MV-4-11 (cell line): Measurements from ENCODE around the gene JPH4.

Experiments used
- DNase-seq: peaks from one replicate; lab custom pipeline; 2025; lab: John Stamatoyannopoulos, UW

The JPH4 gene

GRCh38 chr14:23563473-23564180 lies 15.0 kb downstream of the JPH4 start:
- DNase-seq = no peak

GRCh38 chr14:23562822-23563472 lies 15.6 kb downstream of the JPH4 start:
- DNase-seq = peak; percentile 42

- no peak for DNase-seq
These were observed 16.4 kb downstream of the JPH4 start for GRCh38 chr14:23561873-23562821.

DNA sequence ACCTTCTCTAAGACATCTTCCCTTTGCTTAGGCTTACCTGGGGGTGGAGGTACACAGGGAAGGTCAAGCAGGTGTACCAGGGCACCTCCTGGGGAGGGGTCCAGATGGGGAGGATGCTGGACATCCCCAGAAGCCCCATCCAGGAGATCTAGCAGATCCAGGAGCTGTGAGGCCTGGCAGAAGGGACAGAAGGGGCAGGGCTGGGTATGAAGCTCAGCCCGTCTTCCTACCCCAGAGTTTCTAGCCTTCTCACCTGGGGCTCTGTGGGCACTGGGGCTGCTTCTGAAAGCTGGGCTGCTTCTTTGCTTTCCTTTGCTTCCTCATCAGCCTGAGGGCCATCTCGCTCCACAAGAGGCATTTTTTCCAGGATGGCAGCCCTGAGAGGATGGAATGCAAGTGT lies 17.3 kb downstream of the JPH4 start:
- no peak for DNase-seq

- DNase-seq = no peak
These were observed 18.6 kb downstream of the JPH4 start for GRCh38 chr14:23559926-23560520.

DNA sequence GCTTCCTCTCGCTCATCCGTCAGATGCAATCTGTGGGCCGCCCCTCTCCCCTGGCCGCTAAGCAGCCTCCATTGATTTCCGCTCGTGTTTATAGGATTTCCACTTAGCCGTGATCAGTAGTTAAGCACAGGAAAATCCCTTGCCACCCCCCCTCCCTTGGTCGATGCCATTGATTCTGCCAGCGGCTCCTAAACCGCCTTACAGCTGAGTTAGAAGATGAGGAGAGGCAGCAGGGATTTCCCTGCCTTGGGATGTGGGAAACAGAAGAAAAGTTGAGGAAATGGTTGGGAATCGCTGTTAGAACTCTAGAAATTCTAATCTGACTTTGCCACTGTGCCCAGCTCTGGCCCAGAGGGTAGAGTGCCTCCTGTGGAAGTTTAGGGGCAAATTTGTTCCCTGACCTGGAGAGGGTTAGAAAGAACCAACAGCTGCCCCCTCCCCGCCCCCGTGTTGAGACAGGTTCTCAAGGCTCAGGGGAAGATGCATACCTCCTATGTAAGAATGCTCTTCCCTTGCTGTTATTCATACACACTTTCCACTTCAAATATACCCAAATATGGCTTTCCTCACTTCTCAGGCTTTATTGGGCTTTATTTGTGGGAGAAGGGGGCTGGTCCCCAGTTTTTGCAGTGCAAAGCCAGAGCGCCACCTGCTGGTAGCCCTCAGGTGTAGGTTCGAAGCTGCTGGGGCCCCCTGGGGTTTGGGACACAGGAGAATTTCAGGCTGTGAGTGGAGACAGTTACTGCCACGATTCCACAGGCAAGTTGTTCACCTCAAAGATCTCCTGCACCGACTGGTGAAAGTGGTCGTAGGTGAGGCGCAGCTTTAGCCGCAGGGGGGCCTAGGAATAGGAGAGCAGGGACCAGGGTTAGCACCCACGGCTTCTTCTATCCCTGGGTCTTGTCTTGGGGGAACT lies 19.3 kb downstream of the JPH4 start:
- DNase-seq = peak; percentile 53

GRCh38 chr14:23558346-23559009 lies 20.1 kb downstream of the JPH4 start:
- DNase-seq = no peak

DNA sequence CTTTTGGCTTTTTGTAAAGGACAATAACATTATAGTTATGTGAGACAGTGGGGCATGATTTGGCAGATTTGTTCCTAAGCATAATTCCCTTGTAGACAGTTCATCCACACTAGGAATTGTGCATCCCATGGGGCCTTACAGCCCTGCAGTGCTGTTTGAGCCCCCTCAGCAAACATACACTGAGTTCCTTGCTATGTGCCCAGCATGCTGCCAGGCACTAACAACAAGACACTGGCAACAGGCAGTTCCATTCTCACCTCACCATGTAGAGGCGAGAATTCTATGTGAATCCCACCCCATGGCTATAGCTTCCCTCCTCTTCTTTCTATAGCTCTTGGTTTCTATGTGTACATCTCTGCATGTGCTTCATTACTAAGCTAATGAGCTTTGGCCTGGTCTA lies 20.6 kb downstream of the JPH4 start:
- DNase-seq = no peak

GRCh38 chr14:23557521-23557920 lies 21.1 kb downstream of the JPH4 start:
- DNase-seq = peak; percentile 12

GRCh38 chr14:23556700-23557440 lies 21.7 kb downstream of the JPH4 start:
- DNase-seq = peak; percentile 12

- DNase-seq = peak; percentile 87
These were observed 22.5 kb downstream of the JPH4 start, which contains the start of gene THTPA for GRCh38 chr14:23555882-23556699. TSS of gene THTPA (plus strand) at chr14:23556271. CDS start at chr14:23556758, 487 bp downstream.

DNA sequence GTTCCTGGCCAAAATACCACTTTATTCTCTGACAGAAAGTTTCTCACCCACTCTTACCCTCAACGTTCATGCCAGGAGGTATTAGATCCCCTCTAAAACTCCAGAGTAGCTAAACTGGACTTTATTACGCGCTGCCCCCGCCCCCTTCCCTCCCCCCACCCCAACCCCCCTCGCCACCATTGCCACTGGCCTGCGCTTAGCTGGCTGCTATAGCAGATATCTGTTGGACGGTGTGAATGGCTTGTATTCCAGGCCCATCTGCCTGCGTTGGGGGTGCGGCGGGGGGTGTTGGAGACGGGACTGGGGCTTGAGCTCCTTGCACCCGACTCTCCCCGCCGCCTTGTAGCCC lies 23.1 kb downstream of the JPH4 start:
- no peak for DNase-seq

- peak; percentile 53 for DNase-seq
These were observed 27.1 kb downstream of the JPH4 start, which contains the start of gene ZFHX2 for GRCh38 chr14:23551266-23552028. TSS of gene ZFHX2 (minus strand) at chr14:23551765. CDS start at chr14:23535325, 16,440 bp downstream.

GRCh38 chr14:23550812-23551265 lies 27.8 kb downstream of the JPH4 start:
- DNase-seq = no peak

GRCh38 chr14:23550131-23550811 lies 28.3 kb downstream of the JPH4 start:
- DNase-seq = no peak

DNA sequence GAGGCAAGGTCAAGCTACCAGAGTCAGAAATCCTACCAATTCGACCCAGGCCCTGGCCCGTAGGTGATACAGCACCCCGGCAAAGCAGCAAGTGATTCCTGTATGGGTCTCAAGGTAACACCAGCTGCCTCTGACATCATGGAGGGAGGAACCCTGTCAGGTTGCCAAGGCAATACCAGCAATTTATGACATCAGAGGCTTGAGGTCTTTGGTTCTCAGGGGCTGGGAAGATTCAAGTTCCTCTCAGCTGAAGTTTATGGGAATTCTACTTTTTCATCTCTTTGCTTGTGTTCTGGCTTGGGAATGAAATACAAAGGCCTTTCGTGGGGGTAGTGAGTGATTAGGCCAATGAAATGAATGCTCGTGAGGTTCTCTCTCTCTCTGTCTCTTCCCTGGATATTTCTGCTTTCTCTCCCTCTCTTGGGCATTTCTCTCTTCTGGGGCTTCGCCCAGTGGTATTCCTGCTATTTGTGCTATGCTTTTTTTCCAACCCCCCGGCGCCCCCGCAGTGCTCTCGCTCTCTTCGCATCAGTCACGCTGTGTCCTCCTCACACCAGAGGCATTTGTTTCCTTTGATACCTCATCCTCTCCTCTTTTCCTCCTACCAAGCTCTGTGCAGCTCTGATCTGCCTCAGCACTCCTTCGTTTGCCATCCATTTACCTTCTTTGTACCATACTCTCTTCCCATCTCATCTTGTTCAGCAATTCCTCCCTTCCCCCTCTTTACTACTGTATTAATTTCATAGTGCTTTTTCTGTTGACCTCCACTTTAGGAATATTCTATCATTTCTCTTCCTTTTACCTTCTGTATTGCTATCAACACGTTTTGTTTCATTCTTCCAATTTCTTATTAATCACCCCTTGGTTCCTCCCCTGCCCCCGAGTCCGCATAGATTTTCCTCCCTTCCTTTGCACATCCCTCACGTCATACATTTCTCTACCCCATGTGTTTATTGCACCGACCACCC lies 30.0 kb downstream of the JPH4 start:
- peak; percentile 21 for DNase-seq
